HepG2 (cell line): Measurements from ENCODE around the gene CCDC83. TPM values are rescaled to one million over a fixed set of nuclear protein-coding genes. Genes with fewer than 3 reads are reported as not detected.
A peak's percentile ranks its signal among the peaks of the same experiment; 100 is the strongest.

Experiments used
- BORCS8-MEF2B ChIP-seq: sonication (generic); formaldehyde crosslinking; IDR thresholded peaks from 2 replicates; pipeline ENCODE4 v1.8.0; 2022; ENCODE audit warnings: mild to moderate bottlenecking, missing genetic modification reagents
- HNF1B ChIP-seq: sonication (generic); formaldehyde crosslinking; IDR thresholded peaks from 2 replicates; pipeline ENCODE4 v1.5.1; 2020; ENCODE audit warnings: mild to moderate bottlenecking, moderate library complexity, missing genetic modification reagents
- KMT2A ChIP-seq: sonication (generic); formaldehyde crosslinking; IDR thresholded peaks from 2 replicates; pipeline ENCODE4 v1.4.0; 2020; ENCODE audit warnings: missing genetic modification reagents
- MED13 ChIP-seq: sonication (generic); formaldehyde crosslinking; IDR thresholded peaks from 2 replicates; pipeline ENCODE4 v1.5.0; 2020; ENCODE audit warnings: missing genetic modification reagents
- PBX3 ChIP-seq: sonication (generic); formaldehyde crosslinking; IDR thresholded peaks from 2 replicates; pipeline ENCODE4 v1.8.1; 2023; ENCODE audit warnings: missing genetic modification reagents, inconsistent platforms, borderline replicate concordance
- REXO4 ChIP-seq: sonication (generic); formaldehyde crosslinking; IDR thresholded peaks from 2 replicates; pipeline ENCODE4 v1.8.0; 2022; ENCODE audit warnings: missing genetic modification reagents, mild to moderate bottlenecking, borderline replicate concordance
- SNAI1 ChIP-seq: sonication (generic); formaldehyde crosslinking; IDR thresholded peaks from 2 replicates; pipeline ENCODE4 v1.5.0; 2020; ENCODE audit warnings: mild to moderate bottlenecking, missing genetic modification reagents, borderline replicate concordance
- SRSF9 ChIP-seq: fragments of 200-400 bp; formaldehyde crosslinking; IDR thresholded peaks from 2 replicates; pipeline ENCODE4 v1.6.1; 2018; ENCODE audit warnings: borderline replicate concordance, mild to moderate bottlenecking, low read depth, low read length; ENCODE audit not compliant: insufficient read depth, poor library complexity, severe bottlenecking
- TERF1 ChIP-seq: sonication (generic); formaldehyde crosslinking; IDR thresholded peaks from 2 replicates; pipeline ENCODE4 v1.8.0; 2022; ENCODE audit warnings: mild to moderate bottlenecking, missing genetic modification reagents, moderate library complexity
- THYN1 ChIP-seq: sonication (generic); formaldehyde crosslinking; IDR thresholded peaks from 2 replicates; pipeline ENCODE4 v1.8.1; 2023; ENCODE audit warnings: low read depth, mild to moderate bottlenecking, moderate library complexity, missing genetic modification reagents, borderline replicate concordance
- U2AF1 ChIP-seq: fragments of 200-400 bp; formaldehyde crosslinking; optimal IDR thresholded peaks from 2 replicates; pipeline ENCODE3; 2017; ENCODE audit warnings: mild to moderate bottlenecking, low read depth, low read length
- ZFX ChIP-seq: sonication (generic); formaldehyde crosslinking; IDR thresholded peaks from 2 replicates; pipeline ENCODE4 v1.4.0; 2020; ENCODE audit warnings: mild to moderate bottlenecking, low read depth, missing genetic modification reagents, moderate library complexity
- ZNF280B ChIP-seq: sonication (generic); formaldehyde crosslinking; IDR thresholded peaks from 2 replicates; pipeline ENCODE4 v1.5.0; 2020; ENCODE audit warnings: missing genetic modification reagents, mild to moderate bottlenecking, borderline replicate concordance
- ZNF598 ChIP-seq: sonication (generic); formaldehyde crosslinking; IDR thresholded peaks from 2 replicates; pipeline ENCODE4 v1.5.1; 2020; ENCODE audit warnings: mild to moderate bottlenecking, missing genetic modification reagents, borderline replicate concordance
- ZNF710 ChIP-seq: sonication (generic); formaldehyde crosslinking; IDR thresholded peaks from 2 replicates; pipeline ENCODE4 v1.5.0; 2020; ENCODE audit warnings: mild to moderate bottlenecking, missing genetic modification reagents, borderline replicate concordance
- ZNF724P ChIP-seq: sonication (generic); formaldehyde crosslinking; IDR thresholded peaks from 2 replicates; pipeline ENCODE4 v1.8.0; 2022; ENCODE audit warnings: missing genetic modification reagents, borderline replicate concordance
- ZNF761 ChIP-seq: sonication (generic); formaldehyde crosslinking; conservative IDR thresholded peaks from 2 replicates; pipeline ENCODE4 v1.4.0; 2020; ENCODE audit warnings: mild to moderate bottlenecking, missing genetic modification reagents
- ZNF800 ChIP-seq: sonication (generic); formaldehyde crosslinking; IDR thresholded peaks from 2 replicates; pipeline ENCODE4 v1.4.0; 2020; ENCODE audit warnings: missing genetic modification reagents
- polyA plus RNA-seq, 8 experiments: library from polyadenylated mRNA; depleted of rRNA in 3 of 8; stranded (reverse) in 7 of 8; unstranded in 1 of 8; fragments of >200 nt; fragmentation: Illumina TruSeq in 4 of 8; extraction: Trizol in 4 of 8; gene quantifications; 2 replicates each; pipeline versions ENCODE4 v1.2.1 to v1.2.3, GENCODE V29; 2011 to 2016; ENCODE audit warnings: low read depth in 4 of 8, missing spikeins in 1 of 8, mixed read lengths in 1 of 8; ENCODE audit not compliant: insufficient read depth in 1 of 8
- total RNA-seq, 5 experiments: library from RNA; depleted of rRNA; stranded (reverse); fragments of >200 nt; fragmentation: Illumina TruSeq; extraction: Trizol; gene quantifications; 2 replicates each; pipeline ENCODE4 v1.2.3, GENCODE V29; 2016; ENCODE audit warnings: low read depth in 1 of 5

CCDC83 gene
- total and polyA plus RNA-seq, 2 of the 13 experiments (the other 11 are each of a cell fraction or from before 2014, with no cell fraction given) = not detected

GRCh38 chr11:85810871-85811611 is 44.1 kb upstream of the CCDC83 start, which contains the start of gene SYTL2 (continued):
- TF ChIP-seq U2AF1 = no peak
- TF ChIP-seq MED13 (CRISPR knock-in tag) = no peak
- peak; percentile 28; the same call in 1 of the 2 replicates for TF ChIP-seq ZNF280B (CRISPR knock-in tag)
- 0 out of 2 replicates have a peak, but pooled peaks have one; percentile 24 for TF ChIP-seq ZNF710 (CRISPR knock-in tag)
- TF ChIP-seq ZNF761 = no peak
- no peak for TF ChIP-seq THYN1
- no peak for TF ChIP-seq SRSF9
- no peak for TF ChIP-seq HNF1B (CRISPR knock-in tag)
- no peak; the same call in 1 of the 2 replicates for TF ChIP-seq BORCS8-MEF2B (CRISPR knock-in tag)
- TF ChIP-seq ZFX (CRISPR knock-in tag) = no peak
- TF ChIP-seq REXO4 = no peak
- no peak for TF ChIP-seq KMT2A (CRISPR knock-in tag)
- TF ChIP-seq ZNF800 (CRISPR knock-in tag) = no peak; the same call in 1 of the 2 replicates
- no peak for TF ChIP-seq TERF1 (CRISPR knock-in tag)
- TF ChIP-seq ZNF598 (CRISPR knock-in tag) = no peak
- no peak for TF ChIP-seq ZNF724P (CRISPR knock-in tag)
- no peak for TF ChIP-seq PBX3 (CRISPR knock-in tag)
- TF ChIP-seq SNAI1 (CRISPR knock-in tag) = no peak
